HepG2 (cell line): ENCODE results near the gene VSIG10L. TPM values are rescaled to one million over a fixed set of nuclear protein-coding genes. Genes with fewer than 3 reads are reported as not detected.

Source experiments
- ETV6 ChIP-seq: sonication (generic); formaldehyde crosslinking; conservative IDR thresholded peaks from 2 replicates; pipeline ENCODE4 v1.4.0; 2020; ENCODE audit warnings: missing genetic modification reagents
- FOSL1 ChIP-seq: sonication (generic); formaldehyde crosslinking; IDR thresholded peaks from 2 replicates; pipeline ENCODE4 v1.9.0; 2021; ENCODE audit warnings: missing genetic modification reagents, borderline replicate concordance
- HDAC1 ChIP-seq: sonication (generic); formaldehyde crosslinking; IDR thresholded peaks from 2 replicates; pipeline ENCODE4 v1.5.1; 2020; ENCODE audit warnings: mild to moderate bottlenecking, missing genetic modification reagents
- ISL2 ChIP-seq: sonication (generic); formaldehyde crosslinking; IDR thresholded peaks from 2 replicates; pipeline ENCODE4 v1.5.0; 2020; ENCODE audit warnings: missing genetic modification reagents
- KAT8 ChIP-seq: IDR thresholded peaks from 2 replicates; pipeline ENCODE4 v1.6.1; 2016; ENCODE audit warnings: missing genetic modification reagents, missing compliant biosample characterization
- NCOR1 ChIP-seq: fragments of 200-600 bp; sonication (generic); IDR thresholded peaks from 2 replicates; pipeline ENCODE4 v1.7.0; 2017; ENCODE audit warnings: antibody characterized with exemption, low read length, borderline replicate concordance
- PRPF4 ChIP-seq: fragments of 200-400 bp; formaldehyde crosslinking; IDR thresholded peaks from 2 replicates; pipeline ENCODE4 v1.6.1; 2016; ENCODE audit warnings: low read length, low read depth; ENCODE audit not compliant: poor library complexity, severe bottlenecking
- RBM39 ChIP-seq: fragments of 200-400 bp; formaldehyde crosslinking; IDR thresholded peaks from one replicate; pipeline ENCODE4 v1.6.1; 2018; ENCODE audit warnings: antibody characterized with exemption, mild to moderate bottlenecking, low read depth, low read length; ENCODE audit not compliant: poor library complexity, severe bottlenecking
- ZBTB20 ChIP-seq: sonication (generic); formaldehyde crosslinking; IDR thresholded peaks from 2 replicates; pipeline ENCODE4 v1.8.1; 2023; ENCODE audit warnings: missing genetic modification reagents, low read depth, mild to moderate bottlenecking, borderline replicate concordance
- ZBTB42 ChIP-seq: sonication (generic); formaldehyde crosslinking; IDR thresholded peaks from 2 replicates; pipeline ENCODE4 v1.5.0; 2020; ENCODE audit warnings: mild to moderate bottlenecking, missing genetic modification reagents
- ZNF317 ChIP-seq: sonication (generic); formaldehyde crosslinking; IDR thresholded peaks from 2 replicates; pipeline ENCODE4 v1.5.0; 2020; ENCODE audit warnings: mild to moderate bottlenecking, missing genetic modification reagents
- ZNF501 ChIP-seq: sonication (generic); formaldehyde crosslinking; IDR thresholded peaks from 2 replicates; pipeline ENCODE4 v1.5.1; 2020; ENCODE audit warnings: mild to moderate bottlenecking, moderate library complexity, missing genetic modification reagents
- ZNF749 ChIP-seq: sonication (generic); formaldehyde crosslinking; IDR thresholded peaks from 2 replicates; pipeline ENCODE4 v1.8.0; 2022; ENCODE audit warnings: mild to moderate bottlenecking, missing genetic modification reagents, moderate library complexity, borderline replicate concordance
- ZSCAN9 ChIP-seq: IDR thresholded peaks from 2 replicates; pipeline ENCODE4 v1.6.1; 2016; ENCODE audit warnings: borderline replicate concordance
- polyA plus RNA-seq, 8 experiments: library from polyadenylated mRNA; depleted of rRNA in 3 of 8; stranded (reverse) in 7 of 8; unstranded in 1 of 8; fragments of >200 nt; fragmentation: Illumina TruSeq in 4 of 8; extraction: Trizol in 4 of 8; gene quantifications; 2 replicates each; pipeline versions ENCODE4 v1.2.1 to v1.2.3, GENCODE V29; 2011 to 2016; ENCODE audit warnings: low read depth in 4 of 8, missing spikeins in 1 of 8, mixed read lengths in 1 of 8; ENCODE audit not compliant: insufficient read depth in 1 of 8
- total RNA-seq, 5 experiments: library from RNA; depleted of rRNA; stranded (reverse); fragments of >200 nt; fragmentation: Illumina TruSeq; extraction: Trizol; gene quantifications; 2 replicates each; pipeline ENCODE4 v1.2.3, GENCODE V29; 2016; ENCODE audit warnings: low read depth in 1 of 5
- TF ChIP-seq, protein P1 (sequence below): sonication (generic); formaldehyde crosslinking; IDR thresholded peaks from 2 replicates; pipeline ENCODE4 v1.5.1; 2020; ENCODE audit warnings: missing genetic modification reagents, mild to moderate bottlenecking, borderline replicate concordance
- TF ChIP-seq, protein P2 (sequence below): sonication (generic); formaldehyde crosslinking; IDR thresholded peaks from 2 replicates; pipeline ENCODE4 v1.4.0; 2020; ENCODE audit warnings: missing genetic modification reagents
- TF ChIP-seq, protein P3 (sequence below): sonication (generic); formaldehyde crosslinking; IDR thresholded peaks from 2 replicates; pipeline ENCODE4 v1.4.0; 2020; ENCODE audit warnings: missing genetic modification reagents, borderline replicate concordance
- TF ChIP-seq, protein P4 (sequence below): sonication (generic); formaldehyde crosslinking; IDR thresholded peaks from 2 replicates; pipeline ENCODE4 v1.4.0; 2020; ENCODE audit warnings: low read depth, mild to moderate bottlenecking, missing genetic modification reagents
- TF ChIP-seq, protein P5 (sequence below): sonication (generic); formaldehyde crosslinking; IDR thresholded peaks from 2 replicates; pipeline ENCODE4 v1.5.0; 2020; ENCODE audit warnings: missing genetic modification reagents
- TF ChIP-seq, protein P6 (sequence below): sonication (generic); formaldehyde crosslinking; IDR thresholded peaks from 2 replicates; pipeline ENCODE4 v1.8.1; 2023; ENCODE audit warnings: missing genetic modification reagents, mild to moderate bottlenecking, borderline replicate concordance

The VSIG10L gene
- total and polyA plus RNA-seq, 2 of the 13 experiments (the other 11 are each of a cell fraction or from before 2014, with no cell fraction given): 2.7 to 8.5 TPM

DNA sequence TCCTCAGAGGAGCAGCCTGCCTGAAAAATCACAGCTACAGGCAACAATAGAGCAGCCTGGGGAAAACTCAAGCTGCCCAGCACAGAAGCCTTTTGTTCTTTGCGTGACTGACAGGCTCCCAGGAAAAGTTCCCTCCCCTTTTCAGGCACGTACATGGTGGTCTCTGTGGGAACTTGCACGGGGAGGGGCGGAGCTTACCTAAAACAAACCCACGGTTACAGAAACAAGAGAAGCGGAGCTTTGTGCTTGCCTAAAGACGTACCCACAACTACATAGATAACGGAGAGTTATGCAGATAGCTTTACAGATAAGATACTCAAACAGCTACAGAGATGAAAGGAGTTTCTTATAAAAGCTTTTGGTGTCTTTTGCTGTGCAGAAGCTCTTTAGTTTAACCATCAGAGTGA is 12.8 kb upstream of the VSIG10L start (continued):
- TF ChIP-seq, protein P1, sequence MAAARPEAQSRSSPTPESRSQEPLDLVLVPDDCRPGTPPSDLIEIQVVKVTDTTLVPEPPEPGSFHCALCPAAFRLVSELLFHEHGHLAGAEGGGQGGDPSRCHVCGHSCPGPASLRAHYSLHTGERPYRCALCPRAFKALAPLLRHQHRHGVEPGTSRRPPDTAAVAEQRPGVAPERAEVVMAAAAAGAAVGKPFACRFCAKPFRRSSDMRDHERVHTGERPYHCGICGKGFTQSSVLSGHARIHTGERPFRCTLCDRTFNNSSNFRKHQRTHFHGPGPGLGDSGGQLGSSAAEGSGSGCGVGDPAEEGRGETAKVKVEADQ (CRISPR knock-in tag): no peak
- TF ChIP-seq, protein P2, sequence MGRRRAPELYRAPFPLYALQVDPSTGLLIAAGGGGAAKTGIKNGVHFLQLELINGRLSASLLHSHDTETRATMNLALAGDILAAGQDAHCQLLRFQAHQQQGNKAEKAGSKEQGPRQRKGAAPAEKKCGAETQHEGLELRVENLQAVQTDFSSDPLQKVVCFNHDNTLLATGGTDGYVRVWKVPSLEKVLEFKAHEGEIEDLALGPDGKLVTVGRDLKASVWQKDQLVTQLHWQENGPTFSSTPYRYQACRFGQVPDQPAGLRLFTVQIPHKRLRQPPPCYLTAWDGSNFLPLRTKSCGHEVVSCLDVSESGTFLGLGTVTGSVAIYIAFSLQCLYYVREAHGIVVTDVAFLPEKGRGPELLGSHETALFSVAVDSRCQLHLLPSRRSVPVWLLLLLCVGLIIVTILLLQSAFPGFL (CRISPR knock-in tag): no peak
- TF ChIP-seq FOSL1 (CRISPR knock-in tag) (no peak), ETV6 (no peak), ZNF501 (no peak), HDAC1 (peak; percentile 59; the same call in 1 of the 2 replicates), PRPF4 (no peak), ZBTB20 (peak; percentile 69; the same call in 1 of the 2 replicates), ZSCAN9 (CRISPR knock-in tag) (no peak; the same call in 1 of the 2 replicates), ZNF317 (CRISPR knock-in tag) (no peak), ZNF749 (CRISPR knock-in tag) (no peak), NCOR1 (no peak), KAT8 (no peak; the same call in 1 of the 2 replicates), ZBTB42 (no peak), RBM39 (no peak), ISL2 (peak; percentile 94)
- TF ChIP-seq, protein P3, sequence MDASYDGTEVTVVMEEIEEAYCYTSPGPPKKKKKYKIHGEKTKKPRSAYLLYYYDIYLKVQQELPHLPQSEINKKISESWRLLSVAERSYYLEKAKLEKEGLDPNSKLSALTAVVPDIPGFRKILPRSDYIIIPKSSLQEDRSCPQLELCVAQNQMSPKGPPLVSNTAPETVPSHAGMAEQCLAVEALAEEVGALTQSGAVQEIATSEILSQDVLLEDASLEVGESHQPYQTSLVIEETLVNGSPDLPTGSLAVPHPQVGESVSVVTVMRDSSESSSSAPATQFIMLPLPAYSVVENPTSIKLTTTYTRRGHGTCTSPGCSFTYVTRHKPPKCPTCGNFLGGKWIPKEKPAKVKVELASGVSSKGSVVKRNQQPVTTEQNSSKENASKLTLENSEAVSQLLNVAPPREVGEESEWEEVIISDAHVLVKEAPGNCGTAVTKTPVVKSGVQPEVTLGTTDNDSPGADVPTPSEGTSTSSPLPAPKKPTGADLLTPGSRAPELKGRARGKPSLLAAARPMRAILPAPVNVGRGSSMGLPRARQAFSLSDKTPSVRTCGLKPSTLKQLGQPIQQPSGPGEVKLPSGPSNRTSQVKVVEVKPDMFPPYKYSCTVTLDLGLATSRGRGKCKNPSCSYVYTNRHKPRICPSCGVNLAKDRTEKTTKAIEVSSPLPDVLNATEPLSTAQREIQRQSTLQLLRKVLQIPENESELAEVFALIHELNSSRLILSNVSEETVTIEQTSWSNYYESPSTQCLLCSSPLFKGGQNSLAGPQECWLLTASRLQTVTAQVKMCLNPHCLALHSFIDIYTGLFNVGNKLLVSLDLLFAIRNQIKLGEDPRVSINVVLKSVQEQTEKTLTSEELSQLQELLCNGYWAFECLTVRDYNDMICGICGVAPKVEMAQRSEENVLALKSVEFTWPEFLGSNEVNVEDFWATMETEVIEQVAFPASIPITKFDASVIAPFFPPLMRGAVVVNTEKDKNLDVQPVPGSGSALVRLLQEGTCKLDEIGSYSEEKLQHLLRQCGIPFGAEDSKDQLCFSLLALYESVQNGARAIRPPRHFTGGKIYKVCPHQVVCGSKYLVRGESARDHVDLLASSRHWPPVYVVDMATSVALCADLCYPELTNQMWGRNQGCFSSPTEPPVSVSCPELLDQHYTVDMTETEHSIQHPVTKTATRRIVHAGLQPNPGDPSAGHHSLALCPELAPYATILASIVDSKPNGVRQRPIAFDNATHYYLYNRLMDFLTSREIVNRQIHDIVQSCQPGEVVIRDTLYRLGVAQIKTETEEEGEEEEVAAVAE: no peak
- TF ChIP-seq, protein P4, sequence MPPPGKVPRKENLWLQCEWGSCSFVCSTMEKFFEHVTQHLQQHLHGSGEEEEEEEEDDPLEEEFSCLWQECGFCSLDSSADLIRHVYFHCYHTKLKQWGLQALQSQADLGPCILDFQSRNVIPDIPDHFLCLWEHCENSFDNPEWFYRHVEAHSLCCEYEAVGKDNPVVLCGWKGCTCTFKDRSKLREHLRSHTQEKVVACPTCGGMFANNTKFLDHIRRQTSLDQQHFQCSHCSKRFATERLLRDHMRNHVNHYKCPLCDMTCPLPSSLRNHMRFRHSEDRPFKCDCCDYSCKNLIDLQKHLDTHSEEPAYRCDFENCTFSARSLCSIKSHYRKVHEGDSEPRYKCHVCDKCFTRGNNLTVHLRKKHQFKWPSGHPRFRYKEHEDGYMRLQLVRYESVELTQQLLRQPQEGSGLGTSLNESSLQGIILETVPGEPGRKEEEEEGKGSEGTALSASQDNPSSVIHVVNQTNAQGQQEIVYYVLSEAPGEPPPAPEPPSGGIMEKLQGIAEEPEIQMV (CRISPR knock-in tag): no peak
- TF ChIP-seq, protein P5, sequence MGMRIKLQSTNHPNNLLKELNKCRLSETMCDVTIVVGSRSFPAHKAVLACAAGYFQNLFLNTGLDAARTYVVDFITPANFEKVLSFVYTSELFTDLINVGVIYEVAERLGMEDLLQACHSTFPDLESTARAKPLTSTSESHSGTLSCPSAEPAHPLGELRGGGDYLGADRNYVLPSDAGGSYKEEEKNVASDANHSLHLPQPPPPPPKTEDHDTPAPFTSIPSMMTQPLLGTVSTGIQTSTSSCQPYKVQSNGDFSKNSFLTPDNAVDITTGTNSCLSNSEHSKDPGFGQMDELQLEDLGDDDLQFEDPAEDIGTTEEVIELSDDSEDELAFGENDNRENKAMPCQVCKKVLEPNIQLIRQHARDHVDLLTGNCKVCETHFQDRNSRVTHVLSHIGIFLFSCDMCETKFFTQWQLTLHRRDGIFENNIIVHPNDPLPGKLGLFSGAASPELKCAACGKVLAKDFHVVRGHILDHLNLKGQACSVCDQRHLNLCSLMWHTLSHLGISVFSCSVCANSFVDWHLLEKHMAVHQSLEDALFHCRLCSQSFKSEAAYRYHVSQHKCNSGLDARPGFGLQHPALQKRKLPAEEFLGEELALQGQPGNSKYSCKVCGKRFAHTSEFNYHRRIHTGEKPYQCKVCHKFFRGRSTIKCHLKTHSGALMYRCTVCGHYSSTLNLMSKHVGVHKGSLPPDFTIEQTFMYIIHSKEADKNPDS (CRISPR knock-in tag): no peak
- TF ChIP-seq, protein P6, sequence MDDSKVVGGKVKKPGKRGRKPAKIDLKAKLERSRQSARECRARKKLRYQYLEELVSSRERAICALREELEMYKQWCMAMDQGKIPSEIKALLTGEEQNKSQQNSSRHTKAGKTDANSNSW (CRISPR knock-in tag): no peak
